WTC11 (cell line): ENCODE results near the gene TNRC18.

Experiments used
- CTCF ChIP-seq: fragments of 200-600 bp; IDR thresholded peaks from 2 replicates; pipeline ENCODE4 v1.8.0; 2022; ENCODE audit warnings: antibody characterized with exemption
- RELA ChIP-seq: sonication (generic); formaldehyde crosslinking; IDR thresholded peaks from 2 replicates; pipeline ENCODE4 v1.8.1; 2022; ENCODE audit warnings: missing genetic modification reagents, mild to moderate bottlenecking, borderline replicate concordance

- no peak for TF ChIP-seq RELA (CRISPR knock-in tag)
- no peak for TF ChIP-seq CTCF
Observed at GRCh38 chr7:5423306-5423975, at the start of gene TNRC18.
